PC-9 (cell line): Measurements from ENCODE around the gene ELMOD1. TPM values are rescaled to one million over a fixed set of nuclear protein-coding genes. Genes with fewer than 3 reads are reported as not detected.
A peak's percentile ranks its signal among the peaks of the same experiment; 100 is the strongest.
"Not testable (repeated sequence)": the region's sequence is repeated elsewhere in the genome, so short reads cannot be mapped to it uniquely, and the experiment has no call there.

ENCODE experiments used
- BruUV-seq: library from RNA; stranded (reverse); fragments of 400-500 nt; replicated peaks from 2 replicates; lab custom pipeline; 2021; lab: Mats Ljungman, UMichigan
- CTCF ChIA-PET: fragments of 300-600 bp; sonication (Branson Sonifier 250); formaldehyde crosslinking; loops from one replicate; lab custom pipeline; 2022; ENCODE audit warnings: antibody characterized with exemption; lab: Charles Lee
- POLR2A ChIA-PET: fragments of 300-600 bp; sonication (Branson Sonifier 250); formaldehyde crosslinking; loops from one replicate; lab custom pipeline; 2022; ENCODE audit warnings: antibody characterized with exemption; ENCODE audit not compliant: unreplicated experiment; lab: Charles Lee
- DNase-seq, 2 experiments: peaks; one replicate each; pipeline versions ENCODE4 v3.0.0 to v3.0.0-alpha.2; 2015 to 2022; ENCODE audit warnings: mixed read lengths in 1 of 2
- H2AFZ ChIP-seq: fragments of 200-600 bp; sonication (generic); 2 replicates; pipeline ENCODE4 v1.8.1; 2017; ENCODE audit warnings: antibody characterized with exemption
- H3F3A ChIP-seq: fragments of 200-600 bp; sonication (generic); 2 replicates; pipeline ENCODE4 v1.8.1; 2017; ENCODE audit warnings: antibody characterized with exemption, mild to moderate bottlenecking, low read depth; ENCODE audit not compliant: insufficient read depth
- H3K27ac ChIP-seq: fragments of 200-600 bp; sonication (generic); 2 replicates; pipeline ENCODE4 v1.6.1; 2016; ENCODE audit warnings: mixed run types
- H3K27me3 ChIP-seq: fragments of 200-600 bp; sonication (generic); 2 replicates; pipeline ENCODE4 v1.6.1; 2016; ENCODE audit warnings: low read depth, mixed run types; ENCODE audit not compliant: insufficient read depth
- H3K36me3 ChIP-seq: fragments of 200-600 bp; sonication (generic); 2 replicates; pipeline ENCODE4 v1.6.1; 2016; ENCODE audit warnings: low read depth, mixed run types
- H3K4me1 ChIP-seq: fragments of 200-600 bp; sonication (generic); replicated peaks from 2 replicates; pipeline ENCODE4 v1.6.1; 2016; ENCODE audit warnings: mixed run types; ENCODE audit not compliant: insufficient read depth
- H3K4me2 ChIP-seq: fragments of 200-600 bp; sonication (generic); 2 replicates; pipeline ENCODE4 v1.6.1; 2017; ENCODE audit warnings: mixed run types
- H3K4me3 ChIP-seq: fragments of 200-600 bp; sonication (generic); 2 replicates; pipeline ENCODE4 v1.6.1; 2016; ENCODE audit warnings: mixed run types
- H3K79me2 ChIP-seq: fragments of 200-600 bp; sonication (generic); 2 replicates; pipeline ENCODE4 v1.6.1; 2017; ENCODE audit warnings: low read depth, mixed run types
- H3K9me2 ChIP-seq: fragments of 200-600 bp; sonication (generic); 2 replicates; pipeline ENCODE4 v1.8.1; 2017; ENCODE audit warnings: mild to moderate bottlenecking; ENCODE audit not compliant: insufficient read depth
- H3K9me3 ChIP-seq: fragments of 200-600 bp; sonication (generic); 2 replicates; pipeline ENCODE4 v1.8.1; 2016; ENCODE audit warnings: low read depth; ENCODE audit not compliant: insufficient read depth
- H4K20me1 ChIP-seq: fragments of 200-600 bp; sonication (generic); 2 replicates; pipeline ENCODE4 v1.8.1; 2017; ENCODE audit not compliant: insufficient read depth
- CTCF ChIP-seq: fragments of 200-600 bp; sonication (generic); conservative IDR thresholded peaks from 2 replicates; pipeline ENCODE4 v1.6.1; 2017; ENCODE audit warnings: mixed run types, antibody characterized with exemption, mild to moderate bottlenecking, moderate library complexity
- EZH2 ChIP-seq: fragments of 200-600 bp; sonication (generic); IDR thresholded peaks from 2 replicates; pipeline ENCODE4 v1.8.0; 2017; ENCODE audit warnings: antibody characterized with exemption, low read depth
- intact Hi-C: fragments of 100-400 bp; cut with micrococcal nuclease; formaldehyde crosslinking; loops from one replicate; pipeline ENCODE4 v1.10.0; 2022; ENCODE audit not compliant: unreplicated experiment
- total RNA-seq: library from RNA; stranded (reverse); gene quantifications from 2 replicates; pipeline ENCODE4 v1.2.3, GENCODE V29; 2021

Gene ELMOD1
- total RNA-seq, 1 experiment from 2014 or later = not detected

DNA sequence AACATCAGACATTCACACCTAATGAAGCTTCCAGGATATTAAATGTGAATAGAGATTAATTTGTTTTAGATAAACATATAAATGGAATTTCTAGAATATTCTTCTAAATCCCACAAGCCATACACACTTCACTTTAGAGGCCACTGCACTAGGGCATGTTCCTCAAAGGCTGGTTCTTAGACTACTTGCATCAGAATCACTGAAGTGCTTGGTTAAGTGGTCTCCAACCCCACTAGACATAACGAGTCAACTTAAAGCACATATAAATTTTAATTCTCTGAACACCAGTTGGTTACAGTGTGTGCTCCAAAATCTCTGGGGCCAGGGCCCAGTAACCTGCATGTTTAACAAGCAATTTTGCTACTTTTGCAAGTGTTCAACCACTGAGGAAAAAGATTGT, 17.5 kb upstream of the ELMOD1 start:
- POLR2A ChIA-PET = no interaction called here
- intact Hi-C loops = no loop called here
- Histone ChIP-seq H3K27ac (no peak overlapping the region), H3K4me2 (no peak overlapping the region), H3K79me2 (no peaks in the 10 kb centered on the region), H3K36me3 (no peaks in the 10 kb centered on the region), H4K20me1 (no peaks in the 10 kb centered on the region), H3K9me2 (no peaks in the 10 kb centered on the region), H3K9me3 (no peaks in the 10 kb centered on the region), H2AFZ (no peak overlapping the region), H3F3A (no peaks in the 10 kb centered on the region), H3K4me1 (peaks cover 4% of the 10 kb centered on the region; the same call in 1 of the 2 replicates), H3K27me3 (no peaks in the 10 kb centered on the region), H3K4me3 (no peak overlapping the region)
- CTCF ChIA-PET = no interaction called here
- BruUV-seq = no TSS peak
- DNase-seq = no peak
- TF ChIP-seq EZH2 = no peak
- no peak for TF ChIP-seq CTCF

- BruUV-seq, H3K9me2 ChIP-seq: not testable (repeated sequence)
Observed at GRCh38 chr11:107576497-107577345, 14.2 kb upstream of the ELMOD1 start.

GRCh38 chr11:107577346-107577711, 13.6 kb upstream of the ELMOD1 start:
- H3K79me2 ChIP-seq = no peaks in the 10 kb centered on the region
- ChIA-PET CTCF (interaction anchor here (1.6 kb wide), 1 partner anchor 112 kb away, joined by 4 read pairs; no protein-coding TSS in a partner anchor), POLR2A (no interaction called here)
- H3K4me1 ChIP-seq = peaks cover 4% of the 10 kb centered on the region; the same call in 1 of the 2 replicates
- no peak overlapping the region for H3K27ac ChIP-seq
- no peaks in the 10 kb centered on the region for H3K27me3 ChIP-seq
- no peak for DNase-seq
- no peak overlapping the region for H3K4me3 ChIP-seq
- intact Hi-C loops = loop anchor here (2.0 to 5.0 kb wide), 2 partner anchors 193 to 430 kb away; partner anchors contain the start of gene CUL5
- no peaks in the 10 kb centered on the region for H3K9me3 ChIP-seq
- no peaks in the 10 kb centered on the region for H4K20me1 ChIP-seq
- no peak for TF ChIP-seq EZH2
- H3K36me3 ChIP-seq = no peaks in the 10 kb centered on the region
- no peak overlapping the region; the same call in 1 of the 2 replicates for H2AFZ ChIP-seq
- H3K9me2 ChIP-seq = no peaks in the 10 kb centered on the region
- H3F3A ChIP-seq = no peaks in the 10 kb centered on the region
- BruUV-seq = no TSS peak
- no peak overlapping the region for H3K4me2 ChIP-seq

More at GRCh38 chr11:107576497-107577345, 14.2 kb upstream of the ELMOD1 start:
- H4K20me1 ChIP-seq, H2AFZ ChIP-seq, H3K4me2 ChIP-seq, H3K4me1 ChIP-seq, H3K36me3 ChIP-seq, H3K27me3 ChIP-seq, H3K27ac ChIP-seq, H3K79me2 ChIP-seq, H3K4me3 ChIP-seq, H3K9me3 ChIP-seq, H3F3A ChIP-seq, POLR2A ChIA-PET: not testable (repeated sequence)
- intact Hi-C loops = loop anchor here (1.0 to 5.0 kb wide), 5 partner anchors 27 to 431 kb away; partner anchors contain the start of gene CUL5
- CTCF ChIA-PET = interaction anchor here (1.6 kb wide), 1 partner anchor 112 kb away, joined by 4 read pairs; no protein-coding TSS in a partner anchor
- TF ChIP-seq CTCF = peak; percentile 86
- peak in 1 of 2 experiments; percentile 44 for DNase-seq

GRCh38 chr11:107579169-107579568, 11.8 kb upstream of the ELMOD1 start:
- H3K4me2 ChIP-seq, DNase-seq, H4K20me1 ChIP-seq, H3K79me2 ChIP-seq, H3F3A ChIP-seq, H2AFZ ChIP-seq, H3K4me1 ChIP-seq, H3K9me2 ChIP-seq, POLR2A ChIA-PET, H3K27ac ChIP-seq, H3K36me3 ChIP-seq, BruUV-seq, H3K27me3 ChIP-seq, H3K9me3 ChIP-seq, H3K4me3 ChIP-seq, CTCF ChIA-PET: not testable (repeated sequence)
- intact Hi-C loops = loop anchor here (5.0 kb wide), 1 partner anchor 428 kb away; the partner anchor contains the start of gene CUL5
